Measurements from ENCODE around the gene NAV3. TPM values are rescaled to one million over a fixed set of nuclear protein-coding genes. Genes with fewer than 3 reads are reported as not detected.

Gene NAV3
- polyA plus RNA-seq, 1 donor from 2014 or later = 36.9 TPM

GRCh38 chr12:77947746-77948145, 117.1 kb downstream of the NAV3 start:
- Histone ChIP-seq H3K9me3 (ENCODE audit: low read length) (no peaks in the 10 kb centered on the region), H3K79me2 (replicated peaks; ENCODE audit: insufficient read depth, low read length) (no peaks in the 10 kb centered on the region), H3F3A (ENCODE audit: insufficient read depth, low read length, poor library complexity, severe bottlenecking) (no peaks in the 10 kb centered on the region), H3K9me2 (ENCODE audit: insufficient read depth, low read length) (no peaks in the 10 kb centered on the region), H3K4me3 (ENCODE audit: low read length) (no peak overlapping the region), H3K27me3 (ENCODE audit: insufficient read depth, low read depth, low read length) (no peaks in the 10 kb centered on the region), H3K27ac (ENCODE audit: low read length) (no peak overlapping the region), H3K36me3 (ENCODE audit: insufficient read depth, low read length) (no peaks in the 10 kb centered on the region), H3K9ac (ENCODE audit: low read length) (no peak overlapping the region), H3K4me2 (ENCODE audit: low read length) (peak overlapping the region; percentile 10), H2AFZ (ENCODE audit: low read depth, low read length) (no peak overlapping the region), H4K20me1 (ENCODE audit: insufficient read depth) (no peaks in the 10 kb centered on the region)
- TF ChIP-seq EP300 (conservative IDR thresholded peaks at IDR 0.05; ENCODE audit: poor library complexity, severe bottlenecking) (no peak), CTCF (IDR thresholded peaks at IDR 0.05; ENCODE audit: poor library complexity, severe bottlenecking) (no peak), EZH2 (IDR thresholded peaks at IDR 0.05; ENCODE audit: borderline replicate concordance, insufficient read depth, low read length, poor library complexity, severe bottlenecking) (no peak), POLR2AphosphoS5 (IDR thresholded peaks at IDR 0.05) (no peak), REST (IDR thresholded peaks at IDR 0.05; ENCODE audit: borderline replicate concordance) (no peak), RAD21 (conservative IDR thresholded peaks at IDR 0.05) (no peak), SMC3 (conservative IDR thresholded peaks at IDR 0.05; ENCODE audit: poor library complexity) (no peak), TAF1 (IDR thresholded peaks at IDR 0.05; ENCODE audit: low read depth) (no peak), MXI1 (conservative IDR thresholded peaks at IDR 0.05; ENCODE audit: poor library complexity, severe bottlenecking) (no peak)

GRCh38 chr12:77949943-77950342, 119.2 kb downstream of the NAV3 start:
- H3K27me3 ChIP-seq (ENCODE audit: insufficient read depth, low read depth, low read length) = no peaks in the 10 kb centered on the region
- H3K27ac ChIP-seq (ENCODE audit: low read length) = no peak overlapping the region
- TF ChIP-seq SMC3 (conservative IDR thresholded peaks at IDR 0.05; ENCODE audit: poor library complexity) = no peak
- TF ChIP-seq CTCF (IDR thresholded peaks at IDR 0.05; ENCODE audit: poor library complexity, severe bottlenecking) = no peak
- no peak for TF ChIP-seq POLR2AphosphoS5 (IDR thresholded peaks at IDR 0.05)
- no peak for TF ChIP-seq MXI1 (conservative IDR thresholded peaks at IDR 0.05; ENCODE audit: poor library complexity, severe bottlenecking)
- TF ChIP-seq EP300 (conservative IDR thresholded peaks at IDR 0.05; ENCODE audit: poor library complexity, severe bottlenecking) = no peak
- no peak for TF ChIP-seq EZH2 (IDR thresholded peaks at IDR 0.05; ENCODE audit: borderline replicate concordance, insufficient read depth, low read length, poor library complexity, severe bottlenecking)
- no peak for TF ChIP-seq RAD21 (conservative IDR thresholded peaks at IDR 0.05)
- no peak for TF ChIP-seq REST (IDR thresholded peaks at IDR 0.05; ENCODE audit: borderline replicate concordance)
- TF ChIP-seq TAF1 (IDR thresholded peaks at IDR 0.05; ENCODE audit: low read depth) = no peak
- no peaks in the 10 kb centered on the region for H3K36me3 ChIP-seq (ENCODE audit: insufficient read depth, low read length)
- no peak overlapping the region for H3K9ac ChIP-seq (ENCODE audit: low read length)
- no peak overlapping the region for H2AFZ ChIP-seq (ENCODE audit: low read depth, low read length)
- no peaks in the 10 kb centered on the region for H4K20me1 ChIP-seq (ENCODE audit: insufficient read depth)
- no peaks in the 10 kb centered on the region for H3K9me2 ChIP-seq (ENCODE audit: insufficient read depth, low read length)
- H3K9me3 ChIP-seq (ENCODE audit: low read length) = no peaks in the 10 kb centered on the region
- no peaks in the 10 kb centered on the region for H3K79me2 ChIP-seq (replicated peaks; ENCODE audit: insufficient read depth, low read length)
- H3K4me2 ChIP-seq (ENCODE audit: low read length) = no peak overlapping the region
- no peak overlapping the region for H3K4me3 ChIP-seq (ENCODE audit: low read length)
- no peaks in the 10 kb centered on the region for H3F3A ChIP-seq (ENCODE audit: insufficient read depth, low read length, poor library complexity, severe bottlenecking)

All from neural cell (in vitro differentiated cells).